Activated CD4-positive, alpha-beta T cell treated with anti-CD3 and anti-CD28 coated beads for 1 hour (primary cell): ENCODE results near the gene NOTUM.
"Not testable (repeated sequence)": the region's sequence is repeated elsewhere in the genome, so short reads cannot be mapped to it uniquely, and the experiment has no call there.

Experiments
- DNase-seq: peaks from one replicate; pipeline ENCODE4 v3.0.0-alpha.2; 2020

Gene NOTUM

GRCh38 chr17:81956607-81957589 lies 4.1 kb downstream of the NOTUM start:
- no peak for DNase-seq

GRCh38 chr17:81955756-81956544 lies 5.0 kb downstream of the NOTUM start:
- no peak for DNase-seq

- no peak for DNase-seq
Measured at GRCh38 chr17:81955058-81955681, 5.8 kb downstream of the NOTUM start.

- no peak for DNase-seq
Measured at GRCh38 chr17:81954131-81955057, 6.6 kb downstream of the NOTUM start.

GRCh38 chr17:81953443-81953842 lies 7.5 kb downstream of the NOTUM start:
- not testable (repeated sequence) for DNase-seq

- DNase-seq = no peak
Measured at GRCh38 chr17:81952792-81953228, 8.2 kb downstream of the NOTUM start.

GRCh38 chr17:81951785-81952684 lies 9.0 kb downstream of the NOTUM start:
- DNase-seq = no peak

GRCh38 chr17:81950501-81950900 lies 10.5 kb downstream of the NOTUM start:
- no peak for DNase-seq

GRCh38 chr17:81948635-81949378 lies 12.2 kb downstream of the NOTUM start:
- DNase-seq = no peak

- no peak for DNase-seq
Measured at GRCh38 chr17:81947189-81947588, 13.8 kb downstream of the NOTUM start, which contains the start of gene MYADML2. TSS of gene MYADML2 (minus strand) at chr17:81947233. CDS start at chr17:81941741, 5,492 bp downstream.

GRCh38 chr17:81944858-81945257 lies 16.1 kb downstream of the NOTUM start:
- no peak for DNase-seq

- no peak for DNase-seq
Measured at GRCh38 chr17:81942167-81942553, 18.8 kb downstream of the NOTUM start.

- DNase-seq = no peak
Measured at GRCh38 chr17:81941484-81942166, 19.4 kb downstream of the NOTUM start.

GRCh38 chr17:81940538-81941483 lies 20.2 kb downstream of the NOTUM start:
- no peak for DNase-seq

GRCh38 chr17:81939881-81940385 lies 21.1 kb downstream of the NOTUM start:
- no peak for DNase-seq

- no peak for DNase-seq
Measured at GRCh38 chr17:81939218-81939617, 21.8 kb downstream of the NOTUM start.

GRCh38 chr17:81935709-81936084 lies 25.3 kb downstream of the NOTUM start:
- no peak for DNase-seq
